HepG2 (cell line): Measurements from ENCODE around the gene AUP1. TPM values are rescaled to one million over a fixed set of nuclear protein-coding genes. Genes with fewer than 3 reads are reported as not detected.
A peak's percentile ranks its signal among the peaks of the same experiment; 100 is the strongest.

Experiments used
- ATAC-seq: fragments of 200-7000 bp; cut with Tn5 transposase; 3 replicates; pipeline ENCODE4 v1.9.1; 2020; ENCODE audit warnings: mild to moderate bottlenecking, moderate library complexity
- BruUV-seq: library from RNA; stranded (reverse); fragments of 400-500 nt; replicated peaks from 2 replicates; lab custom pipeline; 2021; lab: Mats Ljungman, UMichigan
- CTCF ChIA-PET: fragments of 300-600 bp; formaldehyde crosslinking; extraction: SDS; loops from one replicate; lab custom pipeline; 2021; ENCODE audit warnings: low total read pairs, inconsistent platforms, low intra/inter-chr PET ratio; lab: Yijun Ruan, JAX
- POLR2A ChIA-PET: fragments of 350-600 bp; sonication (Branson Sonifier 250); formaldehyde crosslinking; loops from one replicate; lab custom pipeline; 2020; ENCODE audit warnings: antibody characterized with exemption, inconsistent platforms; lab: Yijun Ruan, JAX
- DNase-seq: peaks from one replicate; pipeline ENCODE4 v3.0.0-alpha.2; 2015; ENCODE audit warnings: low spot score
- FAIRE-seq: peaks from 3 replicates; lab custom pipeline; 2011; peaks lifted over from hg19 to GRCh38; lab: Jason Lieb, UNC
- H2AFZ ChIP-seq: one replicate; pipeline ENCODE4 v1.6.1; 2011; ENCODE audit warnings: low read length, inconsistent platforms
- H3K27ac ChIP-seq: fragments of 300-600 bp; 3 replicates; pipeline ENCODE4 v1.8.0; 2011; ENCODE audit warnings: mixed run types, mild to moderate bottlenecking, mixed read lengths, low read length, inconsistent platforms; ENCODE audit not compliant: insufficient read depth; ENCODE audit errors: extremely low read length
- H3K27me3 ChIP-seq, 2 experiments: fragments of 200-600 bp in 1 of 2; 2 replicates in 1 of 2; 3 replicates in 1 of 2; pipeline versions ENCODE4 v1.6.0 to v1.8.0; 2011; ENCODE audit warnings: low read length in 2 of 2, mild to moderate bottlenecking in 2 of 2, moderate library complexity in 2 of 2, inconsistent platforms in 1 of 2; ENCODE audit not compliant: insufficient read depth in 2 of 2, control insufficient read depth in 1 of 2
- H3K36me3 ChIP-seq, 2 experiments: fragments of 200-600 bp in 1 of 2; replicated peaks in 1 of 2; 2 replicates in 1 of 2; 3 replicates in 1 of 2; pipeline versions ENCODE4 v1.5.1 to v1.8.0; 2011; ENCODE audit warnings: low read length in 2 of 2, inconsistent platforms in 1 of 2; ENCODE audit not compliant: insufficient read depth in 2 of 2, control insufficient read depth in 1 of 2
- H3K4me1 ChIP-seq: 2 replicates; pipeline ENCODE4 v1.5.1; 2012; ENCODE audit warnings: low read length, inconsistent platforms; ENCODE audit not compliant: insufficient read depth
- H3K4me2 ChIP-seq: 2 replicates; pipeline ENCODE4 v1.6.0; 2011; ENCODE audit warnings: low read depth, low read length, inconsistent platforms
- H3K4me3 ChIP-seq, 3 experiments: fragments of 200-600 bp in 1 of 3; sonication (generic), shearing (Covaris generic) in 1 of 3; replicated peaks in 1 of 3; 2 replicates each; pipeline ENCODE4 v1.5.1; 2011 to 2016; ENCODE audit warnings: low read length in 3 of 3, inconsistent platforms in 2 of 3, low read depth in 2 of 3, mild to moderate bottlenecking in 2 of 3, control low read depth in 1 of 3, mixed read lengths in 1 of 3; ENCODE audit not compliant: insufficient read depth in 1 of 3
- H3K79me2 ChIP-seq: one replicate; pipeline ENCODE4 v1.6.1; 2011; ENCODE audit warnings: low read length, inconsistent platforms; ENCODE audit not compliant: insufficient read depth
- H3K9ac ChIP-seq: 2 replicates; pipeline ENCODE4 v1.6.0; 2011; ENCODE audit warnings: mild to moderate bottlenecking, low read depth, low read length, inconsistent platforms; ENCODE audit not compliant: insufficient read depth
- H3K9me3 ChIP-seq: 2 replicates; pipeline ENCODE4 v1.5.1; 2012; ENCODE audit warnings: mild to moderate bottlenecking, low read length
- H4K20me1 ChIP-seq: 2 replicates; pipeline ENCODE4 v1.6.0; 2011; ENCODE audit warnings: inconsistent platforms, mild to moderate bottlenecking, low read length, moderate library complexity; ENCODE audit not compliant: insufficient read depth
- AGO1 ChIP-seq: fragments of 200-400 bp; formaldehyde crosslinking; IDR thresholded peaks from 2 replicates; pipeline ENCODE4 v1.6.1; 2017; ENCODE audit warnings: mild to moderate bottlenecking, low read depth, low read length, moderate library complexity; ENCODE audit not compliant: poor library complexity, severe bottlenecking
- CENPT ChIP-seq: sonication (generic); formaldehyde crosslinking; IDR thresholded peaks from 2 replicates; pipeline ENCODE4 v1.8.0; 2022; ENCODE audit warnings: low read depth, mild to moderate bottlenecking, moderate library complexity, missing genetic modification reagents
- MAZ ChIP-seq, 2 experiments: sonication (generic) in 1 of 2; formaldehyde crosslinking in 1 of 2; IDR thresholded peaks; 2 replicates each; pipeline versions ENCODE4 v1.5.0 to v1.6.1; 2012 to 2020; ENCODE audit warnings: low read depth in 2 of 2, mild to moderate bottlenecking in 2 of 2, borderline replicate concordance in 1 of 2, improper control_type of control experiment in 1 of 2, low read length in 1 of 2, missing genetic modification reagents in 1 of 2, moderate library complexity in 1 of 2
- MZF1 ChIP-seq: sonication (generic); formaldehyde crosslinking; IDR thresholded peaks from 2 replicates; pipeline ENCODE4 v1.8.1; 2023; ENCODE audit warnings: mild to moderate bottlenecking, missing genetic modification reagents, borderline replicate concordance
- NFIB ChIP-seq: sonication (generic); formaldehyde crosslinking; IDR thresholded peaks from 2 replicates; pipeline ENCODE4 v1.9.0; 2021; ENCODE audit warnings: missing genetic modification reagents, mild to moderate bottlenecking, borderline replicate concordance
- U2AF1 ChIP-seq: fragments of 200-400 bp; formaldehyde crosslinking; optimal IDR thresholded peaks from 2 replicates; pipeline ENCODE3; 2017; ENCODE audit warnings: mild to moderate bottlenecking, low read depth, low read length
- ZFP41 ChIP-seq: sonication (generic); formaldehyde crosslinking; IDR thresholded peaks from 2 replicates; pipeline ENCODE4 v1.4.0; 2020; ENCODE audit warnings: mild to moderate bottlenecking, missing genetic modification reagents, borderline replicate concordance
- ZFYVE20 ChIP-seq: sonication (generic); formaldehyde crosslinking; IDR thresholded peaks from 2 replicates; pipeline ENCODE4 v1.8.0; 2023; ENCODE audit warnings: low read depth, mild to moderate bottlenecking, moderate library complexity, missing genetic modification reagents, borderline replicate concordance
- ZNF138 ChIP-seq: sonication (generic); formaldehyde crosslinking; IDR thresholded peaks from 2 replicates; pipeline ENCODE4 v1.5.0; 2020; ENCODE audit warnings: mild to moderate bottlenecking, low read depth, missing genetic modification reagents
- ZNF562 ChIP-seq: sonication (generic); formaldehyde crosslinking; IDR thresholded peaks from 2 replicates; pipeline ENCODE4 v1.8.0; 2022; ENCODE audit warnings: missing genetic modification reagents, borderline replicate concordance
- ZNF564 ChIP-seq: sonication (generic); formaldehyde crosslinking; IDR thresholded peaks from 2 replicates; pipeline ENCODE4 v1.8.1; 2023; ENCODE audit warnings: mild to moderate bottlenecking, missing genetic modification reagents
- ZNF777 ChIP-seq: sonication (generic); formaldehyde crosslinking; IDR thresholded peaks from 2 replicates; pipeline ENCODE4 v1.4.0; 2020; ENCODE audit warnings: missing genetic modification reagents
- WGBS: methylation state at CpG from one replicate; pipeline ENCODE4 v1.1.6; 2017; ENCODE audit warnings: low lambda C conversion rate; 5-methylcytosine and 5-hydroxymethylcytosine counted together
- in situ Hi-C: cut with HindIII; loops from 2 replicates; pipeline ENCODE4 v1.10.0; 2017; ENCODE audit warnings: low pct_unique_long_range_greater_than_20kb; ENCODE audit not compliant: extremely low pct_ligation_motif_present
- intact Hi-C: fragments of 100-400 bp; cut with micrococcal nuclease; formaldehyde crosslinking; loops from one replicate; pipeline ENCODE4 v1.10.0; 2022; ENCODE audit not compliant: unreplicated experiment
- polyA plus RNA-seq, 8 experiments: library from polyadenylated mRNA; depleted of rRNA in 3 of 8; stranded (reverse) in 7 of 8; unstranded in 1 of 8; fragments of >200 nt; fragmentation: Illumina TruSeq in 4 of 8; extraction: Trizol in 4 of 8; gene quantifications; 2 replicates each; pipeline versions ENCODE4 v1.2.1 to v1.2.3, GENCODE V29; 2011 to 2016; ENCODE audit warnings: low read depth in 4 of 8, missing spikeins in 1 of 8, mixed read lengths in 1 of 8; ENCODE audit not compliant: insufficient read depth in 1 of 8
- total RNA-seq, 5 experiments: library from RNA; depleted of rRNA; stranded (reverse); fragments of >200 nt; fragmentation: Illumina TruSeq; extraction: Trizol; gene quantifications; 2 replicates each; pipeline ENCODE4 v1.2.3, GENCODE V29; 2016; ENCODE audit warnings: low read depth in 1 of 5
- TF ChIP-seq, protein P1 (sequence below): sonication (generic); formaldehyde crosslinking; IDR thresholded peaks from 2 replicates; pipeline ENCODE4 v1.8.0; 2022; ENCODE audit warnings: mild to moderate bottlenecking, missing genetic modification reagents; ENCODE audit not compliant: insufficient replicate concordance
- TF ChIP-seq, protein P2 (sequence below): sonication (generic); formaldehyde crosslinking; IDR thresholded peaks from 2 replicates; pipeline ENCODE4 v1.4.0; 2020; ENCODE audit warnings: missing genetic modification reagents

AUP1 gene
- total and polyA plus RNA-seq, 2 of the 13 experiments (the other 11 are each of a cell fraction or from before 2014, with no cell fraction given): 174 to 267 TPM

DNA sequence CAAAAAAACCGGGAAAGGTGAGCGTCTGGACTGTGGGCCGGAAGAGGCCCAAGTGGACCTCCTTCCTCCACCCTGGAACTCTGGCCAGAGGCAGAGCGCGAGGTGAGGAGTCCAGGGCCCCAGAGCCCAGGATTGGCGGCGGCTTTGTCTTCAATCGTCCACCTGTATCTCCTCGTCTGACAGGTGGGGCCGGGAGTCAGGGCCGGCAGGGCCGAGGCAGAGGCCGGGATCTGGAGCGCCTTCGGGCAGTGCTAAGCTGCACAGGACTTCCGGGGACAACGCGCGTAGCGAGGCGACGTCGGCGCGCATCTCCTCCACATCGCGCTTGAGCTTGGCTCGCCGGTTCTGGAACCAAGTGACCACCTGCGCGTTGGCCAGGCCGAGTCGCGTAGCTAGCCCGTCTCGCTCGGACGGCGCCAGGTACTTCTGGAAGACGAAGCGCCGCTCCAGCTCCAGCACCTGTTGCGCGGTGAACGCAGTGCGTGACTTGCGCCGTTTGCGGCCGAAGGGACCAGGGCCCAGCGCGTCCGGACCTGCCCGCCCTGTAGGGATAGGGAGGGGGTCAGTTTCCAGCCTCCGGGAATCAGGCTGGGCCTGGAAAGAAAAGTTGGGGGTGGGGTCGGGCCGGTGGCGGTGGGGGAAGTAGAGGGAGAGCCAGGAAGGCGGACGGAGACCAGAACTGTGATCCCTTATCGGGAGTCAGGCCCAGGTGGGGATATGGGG, 31.6 kb downstream of the AUP1 start:
- POLR2A ChIA-PET: interaction anchor here (0.6 to 16.5 kb wide), 10 partner anchors 9 to 69 kb away, joined by 3 to 795 read pairs (median 6); partner anchors contain the start of genes AUP1, CCDC142, DQX1 and HTRA2
- ATAC-seq (peak; percentile 4), FAIRE-seq (no peak), DNase-seq (no peak)
- Histone ChIP-seq H3K9ac (peak overlapping the region; percentile 50; the same call in 1 of the 2 replicates), H3K4me3 (peak overlapping the region; percentile 32 to 66 (median 53); a peak in 5 of 6 replicates), H3K9me3 (no peaks in the 10 kb centered on the region), H3K79me2 (peaks cover 15% of the 10 kb centered on the region), H2AFZ (no peak overlapping the region), H4K20me1 (no peaks in the 10 kb centered on the region), H3K4me1 (peaks cover 66% of the 10 kb centered on the region), H3K27me3 (no peaks in the 10 kb centered on the region; a peak in 1 of 5 replicates), H3K27ac (peak overlapping the region; percentile 70), H3K36me3 (peaks cover 6 to 14% of the 10 kb centered on the region in 2 experiments), H3K4me2 (peak overlapping the region; percentile 92)
- 76% methylated on average over 61 of the region's 61 CpGs for WGBS
- intact Hi-C loops (loop anchor here (1.0 to 10.0 kb wide), 2 partner anchors 9 to 1803 kb away; no protein-coding TSS in a partner anchor), in situ Hi-C loops (no loop called here)
- CTCF ChIA-PET: no interaction called here
- no TSS peak for BruUV-seq
- no peak for TF ChIP-seq ZNF564
- TF ChIP-seq ZFYVE20 (CRISPR knock-in tag): 0 out of 2 replicates have a peak, but pooled peaks have one; percentile 51
- TF ChIP-seq ZNF562 (CRISPR knock-in tag): 0 out of 2 replicates have a peak, but pooled peaks have one; percentile 24
- no peak for TF ChIP-seq MAZ (IDR thresholded peaks at IDR 0.05; ENCODE audit: borderline replicate concordance, low read depth, low read length)
- peak; percentile 82 for TF ChIP-seq MAZ (CRISPR knock-in tag; IDR thresholded peaks at IDR 0.05; ENCODE audit: low read depth)
- TF ChIP-seq ZFP41 (CRISPR knock-in tag): 0 out of 2 replicates have a peak, but pooled peaks have one; percentile 63
- peak; percentile 97 for TF ChIP-seq AGO1
- TF ChIP-seq, protein P1, sequence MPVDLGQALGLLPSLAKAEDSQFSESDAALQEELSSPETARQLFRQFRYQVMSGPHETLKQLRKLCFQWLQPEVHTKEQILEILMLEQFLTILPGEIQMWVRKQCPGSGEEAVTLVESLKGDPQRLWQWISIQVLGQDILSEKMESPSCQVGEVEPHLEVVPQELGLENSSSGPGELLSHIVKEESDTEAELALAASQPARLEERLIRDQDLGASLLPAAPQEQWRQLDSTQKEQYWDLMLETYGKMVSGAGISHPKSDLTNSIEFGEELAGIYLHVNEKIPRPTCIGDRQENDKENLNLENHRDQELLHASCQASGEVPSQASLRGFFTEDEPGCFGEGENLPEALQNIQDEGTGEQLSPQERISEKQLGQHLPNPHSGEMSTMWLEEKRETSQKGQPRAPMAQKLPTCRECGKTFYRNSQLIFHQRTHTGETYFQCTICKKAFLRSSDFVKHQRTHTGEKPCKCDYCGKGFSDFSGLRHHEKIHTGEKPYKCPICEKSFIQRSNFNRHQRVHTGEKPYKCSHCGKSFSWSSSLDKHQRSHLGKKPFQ (CRISPR knock-in tag): peak; percentile 45
- TF ChIP-seq CENPT (CRISPR knock-in tag): 0 out of 2 replicates have a peak, but pooled peaks have one; percentile 20
- 0 out of 2 replicates have a peak, but pooled peaks have one; percentile 34 for TF ChIP-seq NFIB (CRISPR knock-in tag)
- TF ChIP-seq U2AF1: peak; percentile 44
- TF ChIP-seq MZF1 (CRISPR knock-in tag): no peak
- TF ChIP-seq, protein P2, sequence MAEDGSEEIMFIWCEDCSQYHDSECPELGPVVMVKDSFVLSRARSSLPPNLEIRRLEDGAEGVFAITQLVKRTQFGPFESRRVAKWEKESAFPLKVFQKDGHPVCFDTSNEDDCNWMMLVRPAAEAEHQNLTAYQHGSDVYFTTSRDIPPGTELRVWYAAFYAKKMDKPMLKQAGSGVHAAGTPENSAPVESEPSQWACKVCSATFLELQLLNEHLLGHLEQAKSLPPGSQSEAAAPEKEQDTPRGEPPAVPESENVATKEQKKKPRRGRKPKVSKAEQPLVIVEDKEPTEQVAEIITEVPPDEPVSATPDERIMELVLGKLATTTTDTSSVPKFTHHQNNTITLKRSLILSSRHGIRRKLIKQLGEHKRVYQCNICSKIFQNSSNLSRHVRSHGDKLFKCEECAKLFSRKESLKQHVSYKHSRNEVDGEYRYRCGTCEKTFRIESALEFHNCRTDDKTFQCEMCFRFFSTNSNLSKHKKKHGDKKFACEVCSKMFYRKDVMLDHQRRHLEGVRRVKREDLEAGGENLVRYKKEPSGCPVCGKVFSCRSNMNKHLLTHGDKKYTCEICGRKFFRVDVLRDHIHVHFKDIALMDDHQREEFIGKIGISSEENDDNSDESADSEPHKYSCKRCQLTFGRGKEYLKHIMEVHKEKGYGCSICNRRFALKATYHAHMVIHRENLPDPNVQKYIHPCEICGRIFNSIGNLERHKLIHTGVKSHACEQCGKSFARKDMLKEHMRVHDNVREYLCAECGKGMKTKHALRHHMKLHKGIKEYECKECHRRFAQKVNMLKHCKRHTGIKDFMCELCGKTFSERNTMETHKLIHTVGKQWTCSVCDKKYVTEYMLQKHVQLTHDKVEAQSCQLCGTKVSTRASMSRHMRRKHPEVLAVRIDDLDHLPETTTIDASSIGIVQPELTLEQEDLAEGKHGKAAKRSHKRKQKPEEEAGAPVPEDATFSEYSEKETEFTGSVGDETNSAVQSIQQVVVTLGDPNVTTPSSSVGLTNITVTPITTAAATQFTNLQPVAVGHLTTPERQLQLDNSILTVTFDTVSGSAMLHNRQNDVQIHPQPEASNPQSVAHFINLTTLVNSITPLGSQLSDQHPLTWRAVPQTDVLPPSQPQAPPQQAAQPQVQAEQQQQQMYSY (CRISPR knock-in tag): peak; percentile 21; the same call in 1 of the 2 replicates
- 0 out of 2 replicates have a peak, but pooled peaks have one; percentile 49 for TF ChIP-seq ZNF777 (CRISPR knock-in tag)
- peak; percentile 66; the same call in 1 of the 2 replicates for TF ChIP-seq ZNF138 (CRISPR knock-in tag)
